ENCODE results near the gene ZCCHC3.
A peak's percentile ranks its signal among the peaks of the same experiment; 100 is the strongest.

The ZCCHC3 gene

DNA sequence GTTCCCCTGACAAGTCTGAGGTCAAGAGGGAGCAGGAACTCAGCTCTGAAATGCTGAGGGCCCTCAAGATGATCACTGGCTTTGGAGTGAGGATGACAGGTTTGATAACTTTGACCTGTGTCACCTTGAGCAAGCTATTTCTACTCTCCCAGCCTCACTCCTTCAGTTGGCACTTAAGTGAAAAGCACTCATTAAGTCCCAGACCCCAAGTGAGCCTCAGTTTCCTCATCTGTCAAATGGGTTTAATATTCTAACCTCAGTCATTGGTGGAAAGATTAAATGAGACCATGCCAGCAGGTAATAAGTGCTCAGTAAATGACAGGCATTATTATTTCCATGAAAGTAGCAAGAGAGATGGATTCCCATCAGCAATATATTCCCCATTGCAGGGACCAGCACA lies 25.8 kb upstream of the ZCCHC3 start:
- no peak for DNase-seq (ENCODE audit: low read depth in 1 of 2, low spot score in 1 of 2)
- in situ Hi-C loops (cut with HindIII; ENCODE audit: low pct_unique_long_range_greater_than_20kb, low sequenced_read_pairs): no loop called here
- no peak for TF ChIP-seq JUND (IDR thresholded peaks at IDR 0.05; ENCODE audit: low read depth)

DNA sequence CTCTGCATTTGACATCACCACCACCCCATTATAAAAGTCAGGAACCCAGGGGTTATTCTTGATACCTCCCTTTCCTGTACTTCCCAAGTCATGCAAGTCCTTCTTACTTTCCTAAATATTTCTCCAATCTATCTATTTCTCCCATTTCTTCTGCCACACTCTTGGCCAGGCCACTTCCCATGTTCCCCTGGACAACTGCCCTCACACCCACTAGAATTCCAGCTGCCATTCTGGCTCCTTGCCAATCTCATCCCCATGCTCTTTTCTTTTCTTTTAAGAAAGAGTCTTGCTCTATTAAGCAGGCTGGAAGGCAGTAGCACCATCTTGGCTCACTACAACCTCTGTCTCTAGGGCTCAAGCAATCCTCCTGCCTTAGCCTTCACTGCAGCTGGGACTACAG lies 24.7 kb upstream of the ZCCHC3 start:
- in situ Hi-C loops (cut with HindIII; ENCODE audit: low pct_unique_long_range_greater_than_20kb, low sequenced_read_pairs): no loop called here
- no peak for TF ChIP-seq JUND (IDR thresholded peaks at IDR 0.05; ENCODE audit: low read depth)
- no peak for DNase-seq (ENCODE audit: low read depth in 1 of 2, low spot score in 1 of 2)

DNA sequence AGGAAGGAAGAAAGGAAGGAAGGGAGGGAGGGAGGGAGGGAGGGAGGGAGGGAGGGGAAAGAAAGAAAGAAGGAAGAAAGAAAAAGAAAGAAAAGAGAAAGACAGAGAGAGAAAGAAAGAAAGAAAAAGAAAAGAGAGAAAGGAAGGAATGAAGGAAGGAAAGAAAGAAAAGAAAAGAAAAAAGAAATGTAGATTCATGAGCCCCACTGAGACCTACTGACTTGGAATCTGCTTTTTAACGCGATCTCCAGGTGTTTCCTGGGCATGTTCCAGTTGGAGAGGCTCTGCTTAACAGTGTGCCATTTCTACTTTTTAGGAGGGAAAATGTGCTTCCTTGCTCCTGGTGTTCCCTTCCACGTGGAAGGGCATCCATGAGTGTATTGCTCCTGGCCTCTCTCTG lies 23.5 kb upstream of the ZCCHC3 start:
- no peak for TF ChIP-seq JUND (IDR thresholded peaks at IDR 0.05; ENCODE audit: low read depth)
- DNase-seq (ENCODE audit: low read depth in 1 of 2, low spot score in 1 of 2): no peak
- in situ Hi-C loops (cut with HindIII; ENCODE audit: low pct_unique_long_range_greater_than_20kb, low sequenced_read_pairs): no loop called here

DNA sequence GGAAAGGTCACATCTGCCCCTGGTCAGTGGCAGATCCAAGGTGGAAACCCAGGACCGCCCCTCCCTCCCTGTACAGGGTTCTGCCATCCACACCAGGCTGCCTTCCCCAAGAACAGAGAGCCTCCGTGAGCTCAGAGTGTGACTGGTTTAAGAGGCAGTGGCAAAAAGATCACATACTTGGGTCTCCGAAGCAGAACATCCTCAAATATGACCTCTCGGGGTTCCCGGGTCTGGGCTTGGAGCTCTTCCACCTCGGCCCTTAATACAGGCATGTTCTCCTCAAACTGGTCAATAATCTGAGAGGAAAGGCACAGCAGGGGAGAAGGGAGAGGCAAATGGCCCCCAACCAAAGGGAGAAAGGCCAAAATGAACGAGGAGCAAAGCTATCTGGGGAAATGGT lies 21.6 kb upstream of the ZCCHC3 start:
- no peak for TF ChIP-seq JUND (IDR thresholded peaks at IDR 0.05; ENCODE audit: low read depth)
- no peak for DNase-seq (ENCODE audit: low read depth in 1 of 2, low spot score in 1 of 2)
- in situ Hi-C loops (cut with HindIII; ENCODE audit: low pct_unique_long_range_greater_than_20kb, low sequenced_read_pairs): no loop called here

DNA sequence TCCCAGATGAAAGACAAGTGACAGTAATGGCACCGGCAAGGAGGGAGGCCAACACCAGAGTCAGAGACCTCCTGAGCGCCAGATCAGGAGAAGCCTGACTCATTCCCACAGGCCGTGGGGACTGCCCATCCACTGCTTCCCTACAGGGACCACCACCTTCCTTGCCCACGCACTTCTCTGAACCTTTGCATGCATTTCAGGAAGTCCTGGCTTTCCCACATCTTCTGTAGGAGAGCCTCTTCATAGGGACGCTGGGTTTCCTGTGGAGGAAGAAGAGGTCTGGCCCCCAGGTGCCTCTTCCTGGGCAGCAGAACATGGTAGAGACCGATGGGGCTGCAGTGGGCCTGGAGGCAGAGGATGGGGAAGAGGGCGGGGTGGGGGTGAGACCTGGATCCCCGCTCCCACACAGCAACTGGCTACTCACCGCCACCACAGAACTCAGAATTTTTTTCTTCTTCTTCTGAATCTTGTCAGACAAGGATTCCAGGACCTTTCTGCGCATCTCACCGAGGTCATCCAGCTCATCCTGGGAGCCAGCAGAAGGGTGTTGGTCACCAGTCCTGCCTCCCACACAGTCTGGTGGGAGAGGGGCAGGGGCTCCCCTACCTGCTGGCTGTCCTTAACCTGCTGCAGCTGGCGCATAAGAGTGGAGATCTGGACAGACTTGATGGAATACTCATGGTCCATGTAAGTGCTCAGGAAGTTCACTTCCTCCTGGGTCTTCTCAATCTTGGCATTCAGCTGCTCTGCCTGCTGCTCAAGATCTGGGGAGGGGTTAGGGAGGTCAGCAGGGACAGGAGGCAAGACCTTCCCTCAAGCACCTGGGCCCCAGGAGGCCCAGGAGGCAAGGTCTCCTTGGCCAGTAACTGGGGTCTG lies 20.5 kb upstream of the ZCCHC3 start:
- in situ Hi-C loops (cut with HindIII; ENCODE audit: low pct_unique_long_range_greater_than_20kb, low sequenced_read_pairs): no loop called here
- TF ChIP-seq JUND (IDR thresholded peaks at IDR 0.05; ENCODE audit: low read depth): no peak
- DNase-seq (ENCODE audit: low read depth in 1 of 2, low spot score in 1 of 2): no peak

DNA sequence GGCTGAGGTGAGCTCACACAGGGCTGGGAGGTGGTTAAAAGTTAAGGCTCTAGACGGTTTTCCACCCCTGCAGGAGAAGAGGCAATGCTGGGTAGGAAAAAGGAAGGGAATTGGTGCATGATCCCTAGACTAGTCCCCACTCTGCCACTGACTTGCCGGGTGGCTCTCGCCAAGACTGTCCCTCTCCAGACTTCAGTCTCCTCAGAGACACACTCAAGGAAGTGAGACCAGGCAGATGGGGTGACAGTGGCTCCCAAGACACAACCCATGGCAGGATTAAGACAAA lies 19.9 kb upstream of the ZCCHC3 start:
- no peak for DNase-seq (ENCODE audit: low read depth in 1 of 2, low spot score in 1 of 2)
- in situ Hi-C loops (cut with HindIII; ENCODE audit: low pct_unique_long_range_greater_than_20kb, low sequenced_read_pairs): no loop called here
- TF ChIP-seq JUND (IDR thresholded peaks at IDR 0.05; ENCODE audit: low read depth): no peak

DNA sequence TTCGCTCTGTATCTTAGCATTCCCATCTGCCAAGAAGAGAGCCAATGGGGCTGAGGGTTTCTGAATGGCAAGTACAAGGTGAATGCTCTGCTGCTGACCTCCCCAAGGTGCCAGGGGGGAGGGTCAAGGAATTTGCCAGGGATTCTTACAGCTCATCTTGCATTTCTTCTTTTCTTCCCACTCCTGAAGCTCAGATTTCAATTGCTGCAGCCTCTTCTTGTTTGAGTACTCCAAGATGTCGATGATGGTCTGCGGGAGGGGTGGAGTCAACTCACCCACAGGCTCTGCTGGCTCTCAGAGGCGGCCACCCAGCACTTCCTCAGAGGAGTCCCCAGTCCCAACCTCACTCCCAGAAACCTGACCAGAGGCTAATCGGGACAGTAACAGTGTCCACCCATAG lies 19.2 kb upstream of the ZCCHC3 start:
- in situ Hi-C loops (cut with HindIII; ENCODE audit: low pct_unique_long_range_greater_than_20kb, low sequenced_read_pairs): no loop called here
- no peak for DNase-seq (ENCODE audit: low read depth in 1 of 2, low spot score in 1 of 2)
- no peak for TF ChIP-seq JUND (IDR thresholded peaks at IDR 0.05; ENCODE audit: low read depth)

DNA sequence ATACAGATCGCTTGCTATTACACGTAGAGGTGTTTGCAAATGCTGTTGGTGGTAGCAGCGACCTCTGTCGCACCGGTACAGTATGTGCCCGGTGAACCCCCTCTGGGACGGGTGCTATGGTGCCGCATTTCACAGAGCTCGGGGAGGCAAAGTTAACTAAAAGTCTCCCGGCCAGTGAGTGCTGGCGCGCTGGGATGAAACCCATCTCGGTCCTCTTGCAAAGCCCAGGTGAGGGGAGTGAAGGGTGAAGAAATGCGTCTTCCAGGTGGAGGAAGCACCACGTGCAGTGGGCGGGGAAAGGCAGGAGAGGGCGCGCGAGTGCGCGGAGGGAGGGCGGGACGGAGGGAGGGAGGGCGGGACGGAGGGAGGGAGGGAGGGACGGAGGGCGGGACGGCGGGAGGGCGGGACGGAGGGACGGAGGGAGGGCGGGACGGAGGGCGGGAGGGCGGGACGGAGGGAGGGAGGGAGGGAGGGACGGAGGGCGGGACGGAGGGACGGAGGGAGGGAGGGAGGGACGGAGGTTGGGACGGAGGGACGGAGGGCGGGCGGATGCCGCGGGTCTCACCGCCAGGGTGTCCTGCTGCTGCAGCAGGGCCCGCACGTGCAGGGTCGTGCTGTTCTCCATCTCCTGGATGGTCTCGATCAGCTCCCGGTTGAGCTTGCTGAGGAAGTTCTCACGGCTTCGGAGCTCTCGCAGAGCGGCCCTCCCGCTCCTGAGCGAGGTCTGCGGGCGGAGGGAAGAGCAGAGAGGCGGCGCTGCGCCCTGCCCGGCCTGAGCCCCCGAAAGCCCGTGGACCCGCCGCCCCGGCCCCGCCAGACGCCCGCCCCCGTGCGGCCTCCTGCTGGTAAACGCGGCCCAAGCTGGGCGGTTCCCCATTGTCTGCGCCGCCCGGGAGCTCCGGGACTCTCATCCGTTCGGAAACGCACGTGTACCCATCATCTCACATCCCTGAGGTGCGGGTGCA lies 18.5 kb upstream of the ZCCHC3 start:
- in situ Hi-C loops (cut with HindIII; ENCODE audit: low pct_unique_long_range_greater_than_20kb, low sequenced_read_pairs): no loop called here
- TF ChIP-seq JUND (IDR thresholded peaks at IDR 0.05; ENCODE audit: low read depth): no peak
- DNase-seq (ENCODE audit: low read depth in 1 of 2, low spot score in 1 of 2): no peak

DNA sequence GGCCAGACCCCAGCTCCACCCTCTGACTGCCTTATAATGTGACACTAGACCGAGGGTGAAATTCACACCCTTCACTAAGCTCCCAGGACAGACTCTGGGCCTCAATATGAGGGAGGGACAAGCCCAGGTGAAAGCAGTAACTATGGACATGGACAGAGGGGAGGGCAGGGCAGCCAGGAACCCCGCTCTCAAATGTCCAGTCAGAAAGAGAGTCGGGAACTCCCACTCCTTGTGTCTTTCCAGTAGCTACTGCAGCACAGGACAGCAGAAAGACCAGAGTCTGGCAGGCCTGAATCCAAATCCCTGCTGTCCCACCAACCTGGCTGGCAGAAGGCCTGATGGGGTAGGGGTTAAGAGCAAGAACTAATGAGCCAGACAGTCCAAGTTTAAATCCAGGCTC lies 13.2 kb upstream of the ZCCHC3 start:
- no peak for DNase-seq (ENCODE audit: low read depth in 1 of 2, low spot score in 1 of 2)
- TF ChIP-seq JUND (IDR thresholded peaks at IDR 0.05; ENCODE audit: low read depth): no peak
- in situ Hi-C loops (cut with HindIII; ENCODE audit: low pct_unique_long_range_greater_than_20kb, low sequenced_read_pairs): no loop called here

DNA sequence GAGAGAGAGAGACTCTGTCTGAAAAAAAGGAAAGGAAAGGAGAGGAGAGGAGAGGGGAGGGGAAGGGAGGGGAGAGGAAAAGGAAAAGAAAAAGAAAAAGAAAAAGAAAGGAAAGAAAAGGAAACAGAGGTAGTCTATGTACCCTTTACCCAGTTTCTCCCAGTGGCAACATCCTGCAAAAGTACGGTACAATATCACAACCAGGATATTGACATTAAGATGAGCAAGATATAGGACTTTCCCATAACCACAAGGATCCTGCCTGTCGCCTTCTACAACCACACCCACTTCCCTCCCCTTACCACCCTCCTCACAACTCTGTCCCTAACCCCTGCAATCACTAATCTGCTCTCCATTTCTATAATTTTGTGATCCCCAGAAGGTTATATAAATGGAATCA lies 10.9 kb upstream of the ZCCHC3 start:
- in situ Hi-C loops (cut with HindIII; ENCODE audit: low pct_unique_long_range_greater_than_20kb, low sequenced_read_pairs): no loop called here
- DNase-seq (ENCODE audit: low read depth in 1 of 2, low spot score in 1 of 2): peak in 1 of 2 experiments; percentile 46
- no peak for TF ChIP-seq JUND (IDR thresholded peaks at IDR 0.05; ENCODE audit: low read depth)

DNA sequence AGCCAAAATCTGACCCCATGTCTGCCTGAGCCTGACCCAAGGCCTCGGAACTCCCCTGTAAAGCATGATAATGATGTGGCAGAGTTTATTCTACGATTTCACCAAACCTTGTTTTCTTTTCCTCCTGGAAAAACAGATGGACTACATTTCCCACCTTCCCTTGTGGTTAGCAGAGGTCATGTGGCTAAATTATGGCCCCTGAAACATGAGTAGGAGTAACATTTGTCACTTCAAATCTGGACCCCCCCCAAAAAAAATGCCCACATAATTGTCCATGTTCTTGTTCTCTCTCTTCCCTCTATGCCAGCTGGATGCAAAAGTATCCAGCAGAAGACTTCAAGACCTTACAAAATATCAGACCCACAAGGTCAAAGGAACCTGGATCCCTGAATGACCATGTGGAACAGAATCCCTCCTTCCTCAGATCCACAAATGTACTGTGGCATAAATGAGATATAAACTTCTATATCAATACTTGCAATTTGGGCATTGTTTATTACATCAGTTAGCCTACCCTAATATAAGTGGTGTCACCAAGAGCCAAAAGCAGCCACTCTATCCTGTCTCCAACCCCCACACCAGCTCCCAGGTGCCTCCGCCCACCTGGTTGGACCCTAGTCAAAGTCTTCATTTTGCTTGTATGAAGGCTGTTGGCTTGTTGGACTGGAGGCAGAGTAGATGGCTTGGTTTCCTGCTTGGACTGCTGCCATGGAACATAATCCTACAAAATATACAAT lies 8.2 kb upstream of the ZCCHC3 start:
- DNase-seq (ENCODE audit: low read depth in 1 of 2, low spot score in 1 of 2): no peak
- no peak for TF ChIP-seq JUND (IDR thresholded peaks at IDR 0.05; ENCODE audit: low read depth)
- in situ Hi-C loops (cut with HindIII; ENCODE audit: low pct_unique_long_range_greater_than_20kb, low sequenced_read_pairs): no loop called here

DNA sequence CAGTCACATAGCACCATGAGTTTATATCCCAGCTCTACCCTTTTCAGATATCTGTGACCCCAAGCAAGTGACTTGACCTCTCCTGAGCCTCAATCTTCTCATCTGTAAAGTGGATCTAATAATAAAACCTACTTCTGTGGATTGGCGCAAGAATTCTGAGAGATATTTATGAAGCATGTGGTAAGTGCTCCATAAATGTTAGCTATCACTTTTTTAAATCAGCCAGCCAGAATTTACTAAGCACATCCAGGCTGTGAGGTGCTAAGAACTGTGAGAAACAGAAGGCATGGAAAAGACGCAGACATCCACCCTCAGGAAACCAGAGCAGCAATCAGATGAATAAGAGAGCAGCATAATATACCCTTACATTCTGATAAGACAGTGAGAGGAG lies 7.7 kb upstream of the ZCCHC3 start:
- in situ Hi-C loops (cut with HindIII; ENCODE audit: low pct_unique_long_range_greater_than_20kb, low sequenced_read_pairs): no loop called here
- TF ChIP-seq JUND (IDR thresholded peaks at IDR 0.05; ENCODE audit: low read depth): no peak
- DNase-seq (ENCODE audit: low read depth in 1 of 2, low spot score in 1 of 2): peak; percentile 26 to 30

Measured in T47D (cell line).